ENCODE data around the gene M1AP.
A peak's percentile ranks its signal among the peaks of the same experiment; 100 is the strongest.

The M1AP gene

GRCh38 chr2:74668087-74668486, 20.0 kb upstream of the M1AP start:
- DNase-seq = no peak
- TF ChIP-seq CTCF (IDR thresholded peaks at IDR 0.05; ENCODE audit: low read depth, low read length) = no peak
- no peak overlapping the region for H3K4me3 ChIP-seq (ENCODE audit: low read depth, low read length)

GRCh38 chr2:74659462-74659861, 11.3 kb upstream of the M1AP start:
- Histone ChIP-seq H3K27me3 (peaks cover 7% of the 10 kb centered on the region), H3K4me3 (ENCODE audit: low read depth, low read length) (no peak overlapping the region), H3K36me3 (no peaks in the 10 kb centered on the region), H3K4me1 (no peaks in the 10 kb centered on the region), H3K9me3 (no peaks in the 10 kb centered on the region)
- TF ChIP-seq CTCF (IDR thresholded peaks at IDR 0.05; ENCODE audit: low read depth, low read length) = no peak
- no peak for DNase-seq

More at GRCh38 chr2:74668087-74668486, 20.0 kb upstream of the M1AP start:
- Histone ChIP-seq H3K27me3 (no peaks in the 10 kb centered on the region), H3K9me3 (no peaks in the 10 kb centered on the region), H3K4me1 (no peaks in the 10 kb centered on the region), H3K36me3 (no peaks in the 10 kb centered on the region)

GRCh38 chr2:74658516-74658915, 10.4 kb upstream of the M1AP start:
- Histone ChIP-seq H3K36me3 (no peaks in the 10 kb centered on the region), H3K4me1 (no peaks in the 10 kb centered on the region), H3K9me3 (no peaks in the 10 kb centered on the region), H3K27me3 (peaks cover 8% of the 10 kb centered on the region), H3K4me3 (ENCODE audit: low read depth, low read length) (no peak overlapping the region)
- DNase-seq = no peak
- no peak for TF ChIP-seq CTCF (IDR thresholded peaks at IDR 0.05; ENCODE audit: low read depth, low read length)

GRCh38 chr2:74655579-74655978, 7.4 kb upstream of the M1AP start:
- H3K36me3 ChIP-seq = no peaks in the 10 kb centered on the region
- no peak for DNase-seq
- peaks cover 8% of the 10 kb centered on the region for H3K27me3 ChIP-seq
- no peak overlapping the region for H3K4me3 ChIP-seq (ENCODE audit: low read depth, low read length)
- no peaks in the 10 kb centered on the region for H3K9me3 ChIP-seq
- no peaks in the 10 kb centered on the region for H3K4me1 ChIP-seq
- no peak for TF ChIP-seq CTCF (IDR thresholded peaks at IDR 0.05; ENCODE audit: low read depth, low read length)

GRCh38 chr2:74653985-74654882, 6.1 kb upstream of the M1AP start, which contains the start of gene SEMA4F:
TSS of gene SEMA4F (plus strand) at chr2:74654247. CDS start at chr2:74654377, 130 bp downstream.
- H3K4me1 ChIP-seq = no peaks in the 10 kb centered on the region
- no peaks in the 10 kb centered on the region for H3K36me3 ChIP-seq
- peaks cover 8% of the 10 kb centered on the region for H3K27me3 ChIP-seq
- DNase-seq = peak; percentile 94
- no peak for TF ChIP-seq CTCF (IDR thresholded peaks at IDR 0.05; ENCODE audit: low read depth, low read length)
- H3K9me3 ChIP-seq = no peaks in the 10 kb centered on the region
- peak within 1 kb of the TSS; percentile 58 for H3K4me3 ChIP-seq (ENCODE audit: low read depth, low read length)

- H3K36me3 ChIP-seq = no peaks in the 10 kb centered on the region
- TF ChIP-seq CTCF (IDR thresholded peaks at IDR 0.05; ENCODE audit: low read depth, low read length) = no peak
- H3K4me3 ChIP-seq (ENCODE audit: low read depth, low read length) = peak overlapping the region; percentile 58
- no peaks in the 10 kb centered on the region for H3K4me1 ChIP-seq
- no peaks in the 10 kb centered on the region for H3K9me3 ChIP-seq
- DNase-seq = no peak
- H3K27me3 ChIP-seq = peaks cover 8% of the 10 kb centered on the region
Measured at GRCh38 chr2:74653589-74653984, 5.5 kb upstream of the M1AP start.

Data from BE2C (cell line).